Pancreas (tissue), 10 donors: Measurements from ENCODE around the gene DONSON. TPM values are rescaled to one million over a fixed set of nuclear protein-coding genes. Genes with fewer than 3 reads are reported as not detected.

Experiments
- ATAC-seq, 4 donors: fragments of 200-7000 bp; cut with Tn5 transposase; one replicate each; pipeline versions ENCODE4 v1.8.0 to v1.9.1; 2020; ENCODE audit warnings: mild to moderate bottlenecking in 4 of 4, moderate library complexity in 4 of 4
- DNase-seq, 6 donors: peaks; one replicate each; pipeline ENCODE4 v3.0.0-alpha.2; 2020
- FAIRE-seq: peaks from 2 replicates; lab custom pipeline; 2012; peaks lifted over from hg19 to GRCh38; lab: Jason Lieb, UNC
- H3K27ac ChIP-seq, 4 donors: fragments of 200-600 bp; sonication (generic); 1 replicate in 3 of 4; 2 replicates in 1 of 4; pipeline versions ENCODE4 v1.5.0 to v1.8.0; 2020
- H3K27me3 ChIP-seq, 4 donors: fragments of 200-600 bp; one replicate each; pipeline ENCODE4 v1.8.0; 2021
- H3K36me3 ChIP-seq, 3 donors: fragments of 200-600 bp; sonication (generic) in 1 of 3; one replicate each; pipeline versions ENCODE4 v1.5.0 to v1.8.0; 2020 to 2021
- H3K4me1 ChIP-seq, 3 donors: fragments of 200-600 bp; one replicate each; pipeline ENCODE4 v1.8.0; 2021
- H3K4me3 ChIP-seq, 4 donors: fragments of 200-600 bp; sonication (generic) in 2 of 4; one replicate each; pipeline versions ENCODE4 v1.5.0 to v1.8.0; 2020 to 2021
- H3K9me3 ChIP-seq, 4 donors: fragments of 200-600 bp; one replicate each; pipeline ENCODE4 v1.8.0; 2021
- WGBS, 2 donors: extraction: QIAGEN DNeasy Blood & Tissue Kit; methylation state at CpG; one replicate each; pipeline ENCODE4 v1.1.7; 2013; 5-methylcytosine and 5-hydroxymethylcytosine counted together
- intact Hi-C, 3 donors: fragments of 100-400 bp; cut with DNase I; formaldehyde crosslinking; loops; one replicate each; pipeline versions ENCODE4 v1.11.1 to v1.14.2; 2022
- polyA plus RNA-seq, 2 donors: library from polyadenylated mRNA; stranded (reverse); fragments of 200-250 nt; gene quantifications; one replicate each; pipeline ENCODE4 v1.2.3, GENCODE V29; 2013
- total RNA-seq, 6 donors: library from RNA; stranded (reverse); fragmentation: NEBNext Ultra II Directional in 4 of 6; extraction: Animal tissue kit (Norgen Biotek cat#: 25700) in 4 of 6; gene quantifications; one replicate each; pipeline versions ENCODE4 v1.2.1 to v1.2.4, GENCODE V29; 2021 to 2023
- TF ChIP-seq, protein P1 (sequence below), 4 donors: fragments of 200-600 bp; sonication (generic) in 3 of 4; IDR thresholded peaks; one replicate each; pipeline versions ENCODE4 v1.5.0 to v1.8.0; 2021; ENCODE audit warnings: antibody characterized with exemption in 4 of 4
- donor health status: healthy with polysubstance abuse.
- donor health status: DM: no; HTN: no; CAD: no; lungs with moderate emphysema.
- donor health status: DM: no; HTN: no; CAD: no.
- donor health status: control.
- donor health status: control.
- donor health status: Bipolar disorder and iron deficiency.
- donor health status: DM: yes; HTN: yes; CAD: no.
- donor health status: DM: no; HTN: no; CAD: no.
- donor health status: DM: no; HTN: no; CAD: no.
- donor health status: DM: yes; HTN: yes; CAD: no.

Gene DONSON
- total and polyA plus RNA-seq, 8 donors = 2.4 to 11.1 (median 3.5) TPM

DNA sequence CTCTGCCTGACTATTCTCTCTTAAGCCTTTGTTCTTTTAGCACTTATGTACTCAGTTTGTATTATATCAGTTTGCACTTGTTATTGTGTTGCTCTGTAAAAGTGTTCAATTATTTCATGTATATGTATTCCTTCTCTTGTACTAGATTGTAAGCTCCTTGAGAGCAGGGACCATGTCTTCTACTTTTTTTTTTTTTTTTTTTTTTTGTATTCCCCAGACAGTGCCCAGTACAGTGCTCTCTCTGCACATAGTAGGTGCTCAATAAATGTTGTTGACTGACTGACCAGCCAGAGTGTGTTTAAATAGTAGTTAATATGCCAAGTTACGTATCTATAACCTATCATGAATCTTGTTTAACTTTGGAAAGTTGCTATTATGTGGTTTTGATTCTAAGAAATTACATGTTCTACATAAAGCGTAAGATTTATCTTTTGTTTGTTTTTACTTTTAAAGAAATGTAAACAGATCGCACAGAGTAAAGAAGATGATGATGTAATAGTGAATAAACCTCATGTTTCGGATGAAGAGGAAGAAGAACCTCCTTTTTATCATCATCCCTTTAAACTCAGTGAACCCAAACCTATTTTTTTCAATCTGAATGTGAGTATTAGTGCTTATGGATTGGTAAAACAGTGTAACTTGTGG is 29.6 kb downstream of the DONSON start:
- TF ChIP-seq, protein P1, sequence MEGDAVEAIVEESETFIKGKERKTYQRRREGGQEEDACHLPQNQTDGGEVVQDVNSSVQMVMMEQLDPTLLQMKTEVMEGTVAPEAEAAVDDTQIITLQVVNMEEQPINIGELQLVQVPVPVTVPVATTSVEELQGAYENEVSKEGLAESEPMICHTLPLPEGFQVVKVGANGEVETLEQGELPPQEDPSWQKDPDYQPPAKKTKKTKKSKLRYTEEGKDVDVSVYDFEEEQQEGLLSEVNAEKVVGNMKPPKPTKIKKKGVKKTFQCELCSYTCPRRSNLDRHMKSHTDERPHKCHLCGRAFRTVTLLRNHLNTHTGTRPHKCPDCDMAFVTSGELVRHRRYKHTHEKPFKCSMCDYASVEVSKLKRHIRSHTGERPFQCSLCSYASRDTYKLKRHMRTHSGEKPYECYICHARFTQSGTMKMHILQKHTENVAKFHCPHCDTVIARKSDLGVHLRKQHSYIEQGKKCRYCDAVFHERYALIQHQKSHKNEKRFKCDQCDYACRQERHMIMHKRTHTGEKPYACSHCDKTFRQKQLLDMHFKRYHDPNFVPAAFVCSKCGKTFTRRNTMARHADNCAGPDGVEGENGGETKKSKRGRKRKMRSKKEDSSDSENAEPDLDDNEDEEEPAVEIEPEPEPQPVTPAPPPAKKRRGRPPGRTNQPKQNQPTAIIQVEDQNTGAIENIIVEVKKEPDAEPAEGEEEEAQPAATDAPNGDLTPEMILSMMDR (IDR thresholded peaks at IDR 0.05) = no peak
- Histone ChIP-seq H3K9me3 (no peaks in the 10 kb centered on the region), H3K36me3 (peaks cover 0 to 68% (median 39%) of the 10 kb centered on the region in 3 donors), H3K27ac (no peak overlapping the region), H3K4me3 (no peak overlapping the region), H3K27me3 (no peaks in the 10 kb centered on the region), H3K4me1 (peaks cover 0 to 5% (median 3%) of the 10 kb centered on the region in 3 donors)
- FAIRE-seq = no peak
- ATAC-seq = no peak
- intact Hi-C loops = no loop called here
- WGBS, 2 donors = 62% methylated on average over 4 of the region's 4 CpGs
- DNase-seq = no peak

DNA sequence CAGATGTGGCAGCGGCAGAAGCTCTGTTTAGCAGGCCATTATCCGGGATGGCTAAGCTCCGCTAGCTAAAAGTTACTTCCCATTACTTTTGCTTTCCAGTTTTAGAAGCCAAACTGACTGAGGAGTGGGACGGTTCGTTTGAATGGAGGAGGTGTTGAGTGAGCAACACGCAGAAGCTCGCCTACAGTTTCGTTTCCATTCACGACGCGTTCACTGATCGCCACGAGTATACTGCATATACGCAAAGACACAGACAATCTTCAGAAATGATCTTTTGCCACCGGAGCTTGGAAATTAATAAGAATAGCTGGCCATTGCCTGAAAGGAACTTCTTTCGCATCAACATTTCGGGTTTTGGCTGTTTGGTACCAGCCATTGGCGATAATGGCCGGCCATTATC is 31.0 kb downstream of the DONSON start:
- Histone ChIP-seq H3K36me3 (peaks cover 0 to 83% (median 47%) of the 10 kb centered on the region in 3 donors), H3K4me1 (peaks cover 0 to 5% (median 3%) of the 10 kb centered on the region in 3 donors), H3K4me3 (no peak overlapping the region), H3K27ac (no peak overlapping the region), H3K27me3 (no peaks in the 10 kb centered on the region), H3K9me3 (no peaks in the 10 kb centered on the region)
- intact Hi-C loops = no loop called here
- WGBS, 2 donors = 97 to 98% methylated on average over 19 of the region's 19 CpGs
- ATAC-seq (no peak), FAIRE-seq (no peak), DNase-seq (no peak)
- TF ChIP-seq, protein P1 (IDR thresholded peaks at IDR 0.05) = no peak

DNA sequence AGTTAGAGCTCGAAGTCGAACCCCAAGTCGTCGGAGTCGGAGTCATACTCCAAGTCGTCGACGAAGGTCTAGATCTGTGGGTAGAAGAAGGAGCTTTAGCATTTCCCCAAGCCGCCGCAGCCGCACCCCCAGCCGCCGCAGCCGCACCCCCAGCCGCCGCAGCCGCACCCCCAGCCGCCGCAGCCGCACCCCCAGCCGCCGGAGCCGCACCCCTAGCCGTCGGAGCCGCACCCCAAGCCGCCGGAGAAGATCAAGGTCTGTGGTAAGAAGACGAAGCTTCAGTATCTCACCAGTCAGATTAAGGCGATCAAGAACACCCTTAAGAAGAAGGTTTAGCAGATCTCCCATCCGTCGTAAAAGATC is 33.5 kb downstream of the DONSON start:
- FAIRE-seq (no peak), ATAC-seq (no peak), DNase-seq (no peak)
- Histone ChIP-seq H3K27ac (no peak overlapping the region), H3K36me3 (peaks cover 0 to 87% (median 60%) of the 10 kb centered on the region in 3 donors), H3K4me1 (peaks cover 0 to 3% (median 0%) of the 10 kb centered on the region in 3 donors), H3K27me3 (no peaks in the 10 kb centered on the region), H3K9me3 (no peaks in the 10 kb centered on the region), H3K4me3 (no peak overlapping the region)
- WGBS, 2 donors = 96 to 97% methylated on average over 32 of the region's 32 CpGs
- TF ChIP-seq, protein P1 (IDR thresholded peaks at IDR 0.05) = no peak
- intact Hi-C loops = no loop called here

DNA sequence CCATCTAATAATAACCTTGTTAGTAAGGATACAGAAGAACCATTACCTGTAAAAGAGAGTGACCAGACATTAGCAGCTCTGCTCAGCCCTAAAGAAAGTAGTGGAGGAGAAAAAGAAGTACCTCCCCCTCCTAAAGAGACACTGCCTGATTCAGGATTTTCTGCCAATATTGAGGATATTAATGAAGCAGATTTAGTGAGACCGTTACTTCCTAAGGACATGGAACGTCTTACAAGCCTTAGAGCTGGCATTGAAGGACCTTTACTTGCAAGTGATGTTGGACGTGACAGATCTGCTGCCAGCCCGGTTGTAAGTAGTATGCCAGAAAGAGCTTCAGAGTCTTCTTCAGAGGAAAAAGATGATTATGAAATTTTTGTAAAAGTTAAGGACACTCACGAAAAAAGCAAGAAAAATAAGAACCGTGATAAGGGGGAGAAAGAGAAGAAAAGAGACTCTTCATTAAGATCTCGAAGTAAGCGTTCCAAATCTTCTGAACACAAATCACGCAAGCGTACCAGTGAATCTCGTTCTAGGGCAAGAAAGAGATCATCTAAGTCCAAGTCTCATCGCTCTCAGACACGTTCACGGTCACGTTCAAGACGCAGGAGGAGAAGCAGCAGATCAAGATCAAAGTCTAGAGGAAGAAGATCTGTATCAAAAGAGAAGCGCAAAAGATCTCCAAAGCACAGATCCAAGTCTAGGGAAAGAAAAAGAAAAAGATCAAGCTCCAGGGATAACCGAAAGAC is 34.1 kb downstream of the DONSON start:
- H3K36me3 ChIP-seq = peaks cover 0 to 87% (median 60%) of the 10 kb centered on the region in 3 donors
- peaks cover 0 to 3% (median 0%) of the 10 kb centered on the region in 3 donors for H3K4me1 ChIP-seq
- intact Hi-C loops = no loop called here
- DNase-seq (no peak), FAIRE-seq (no peak), ATAC-seq (no peak)
- no peak overlapping the region for H3K4me3 ChIP-seq
- H3K9me3 ChIP-seq = no peaks in the 10 kb centered on the region
- no peak overlapping the region for H3K27ac ChIP-seq
- no peaks in the 10 kb centered on the region for H3K27me3 ChIP-seq
- TF ChIP-seq, protein P1 (IDR thresholded peaks at IDR 0.05) = no peak
- 95% methylated on average over 18 of the region's 18 CpGs for WGBS, 2 donors
